HG03196 (cell line): ENCODE data around the gene MTIF3.

Source experiments
- ATAC-seq: cut with Tn5 transposase; IDR thresholded peaks from one replicate; pipeline ENCODE4 v1.9.1; 2021; ENCODE audit not compliant: unreplicated experiment

MTIF3 gene

GRCh38 chr13:27461940-27462584 is 11.7 kb upstream of the MTIF3 start:
- no peak for ATAC-seq

GRCh38 chr13:27455331-27455855 is 5.0 kb upstream of the MTIF3 start:
- no peak for ATAC-seq

GRCh38 chr13:27450921-27451471 is 632 bp upstream of the MTIF3 start:
- ATAC-seq = no peak

- no peak for ATAC-seq
Measured at GRCh38 chr13:27449081-27449603, 1.2 kb downstream of the MTIF3 start.

- ATAC-seq = no peak
Measured at GRCh38 chr13:27448308-27448707, 2.1 kb downstream of the MTIF3 start.

GRCh38 chr13:27446986-27447583 is 3.3 kb downstream of the MTIF3 start:
- no peak for ATAC-seq

GRCh38 chr13:27442797-27443196 is 7.6 kb downstream of the MTIF3 start:
- no peak for ATAC-seq

GRCh38 chr13:27442071-27442647 is 8.2 kb downstream of the MTIF3 start:
- no peak for ATAC-seq

GRCh38 chr13:27440408-27440807 is 10.0 kb downstream of the MTIF3 start:
- ATAC-seq = no peak

- ATAC-seq = no peak
Measured at GRCh38 chr13:27437126-27437525, 13.2 kb downstream of the MTIF3 start.

GRCh38 chr13:27432611-27433210 is 17.7 kb downstream of the MTIF3 start:
- ATAC-seq = no peak

GRCh38 chr13:27432180-27432579 is 18.2 kb downstream of the MTIF3 start:
- ATAC-seq = no peak

GRCh38 chr13:27428160-27428559 is 22.2 kb downstream of the MTIF3 start:
- ATAC-seq = no peak

GRCh38 chr13:27427641-27428040 is 22.7 kb downstream of the MTIF3 start:
- no peak for ATAC-seq

GRCh38 chr13:27425918-27426630 is 24.3 kb downstream of the MTIF3 start:
- ATAC-seq = peak; percentile 71

- no peak for ATAC-seq
Measured at GRCh38 chr13:27425158-27425917, 25.0 kb downstream of the MTIF3 start.

- ATAC-seq = peak; percentile 60
Measured at GRCh38 chr13:27424246-27425157, 25.9 kb downstream of the MTIF3 start, which contains the start of gene GTF3A. GTF3A (plus strand) TSS chr13:27424619.

GRCh38 chr13:27423333-27423732 is 27.0 kb downstream of the MTIF3 start:
- no peak for ATAC-seq
